HG03469 (cell line): Measurements from ENCODE around the gene LTBP2.

Source experiments
- ATAC-seq: cut with Tn5 transposase; IDR thresholded peaks from one replicate; pipeline ENCODE4 v1.9.1; 2021; ENCODE audit warnings: mild to moderate bottlenecking, moderate library complexity, moderate number of reproducible peaks; ENCODE audit not compliant: unreplicated experiment

Gene LTBP2

DNA sequence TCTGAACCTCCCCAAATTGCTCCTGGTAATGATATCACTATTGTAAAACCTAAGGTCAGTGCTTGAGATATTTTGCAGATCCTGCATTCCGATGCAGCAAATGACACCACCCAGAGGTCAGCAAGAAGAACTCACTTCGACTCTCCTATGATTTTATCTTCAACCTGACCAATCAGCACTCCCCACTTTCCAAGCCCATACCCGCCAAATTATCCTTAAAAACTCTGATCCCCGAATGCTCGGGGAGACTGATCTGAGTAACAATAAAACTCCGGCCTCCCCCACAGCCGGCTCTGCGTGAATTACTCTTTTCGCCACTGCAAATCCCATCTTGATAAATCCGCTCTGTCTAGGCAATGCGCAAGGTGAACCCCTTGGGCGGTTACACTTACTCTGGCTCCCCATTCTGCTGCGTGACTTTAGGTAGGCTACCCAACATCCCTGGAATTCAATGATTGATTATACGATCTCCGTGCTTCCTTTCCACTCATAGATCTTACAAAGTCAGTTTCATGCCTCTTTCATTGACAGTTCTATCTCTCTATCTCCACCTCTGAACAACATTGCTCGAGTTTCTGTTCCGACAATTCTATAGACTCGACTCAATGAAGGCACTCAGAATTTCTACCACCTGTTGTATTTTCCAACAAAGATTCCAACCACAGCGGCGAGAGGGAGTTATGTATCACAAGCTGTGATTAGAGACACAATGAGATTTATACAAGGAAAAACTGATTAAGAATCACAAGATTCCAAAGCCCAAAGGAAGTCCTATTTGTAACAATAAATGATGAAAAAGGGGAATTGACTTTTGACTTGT is 119.9 kb downstream of the LTBP2 start:
- ATAC-seq: no peak

GRCh38 chr14:74490486-74490885 is 121.6 kb downstream of the LTBP2 start:
- ATAC-seq: no peak

GRCh38 chr14:74488786-74489397 is 123.1 kb downstream of the LTBP2 start:
- ATAC-seq: no peak

GRCh38 chr14:74486164-74486563 is 125.9 kb downstream of the LTBP2 start:
- no peak for ATAC-seq

DNA sequence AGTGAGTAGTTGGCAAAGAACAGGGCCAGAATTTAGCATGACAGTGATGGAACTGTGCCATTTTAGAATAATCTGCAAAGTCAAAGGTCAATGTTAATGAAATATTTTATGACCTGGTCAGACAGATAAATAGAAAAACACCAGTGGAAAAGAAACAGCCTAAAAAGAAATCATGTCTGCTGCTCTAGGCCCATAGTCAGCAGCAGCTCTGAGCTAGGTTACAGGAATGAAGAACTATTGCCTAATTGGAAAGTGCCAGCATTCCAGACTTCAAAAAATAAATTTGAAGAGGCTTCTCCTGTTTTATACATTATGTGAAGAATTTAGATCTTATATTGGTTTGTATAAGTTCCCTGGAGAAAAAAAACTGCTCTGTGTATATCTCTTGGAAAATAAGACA is 128.7 kb downstream of the LTBP2 start:
- ATAC-seq: no peak

GRCh38 chr14:74482571-74482970 is 129.5 kb downstream of the LTBP2 start:
- ATAC-seq: no peak

DNA sequence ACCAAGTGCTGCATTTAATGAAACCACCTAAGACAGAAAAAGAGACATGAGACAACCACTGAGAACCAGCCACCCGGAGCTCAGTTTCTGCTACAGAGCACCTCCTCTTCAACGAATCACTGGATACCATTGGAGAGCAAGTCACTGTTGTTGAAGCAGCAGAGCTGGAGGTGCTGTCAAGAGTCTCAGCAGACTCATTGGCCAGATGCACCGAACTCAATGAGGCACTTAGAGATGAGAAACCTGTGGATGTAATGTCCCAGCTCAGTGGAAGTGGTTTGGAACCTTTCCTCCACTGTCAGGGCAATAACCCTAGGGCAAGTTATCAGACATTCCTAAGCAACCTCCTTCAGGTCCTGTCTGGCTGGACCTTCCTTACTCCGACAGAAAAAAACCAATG is 132.0 kb downstream of the LTBP2 start:
- no peak for ATAC-seq

DNA sequence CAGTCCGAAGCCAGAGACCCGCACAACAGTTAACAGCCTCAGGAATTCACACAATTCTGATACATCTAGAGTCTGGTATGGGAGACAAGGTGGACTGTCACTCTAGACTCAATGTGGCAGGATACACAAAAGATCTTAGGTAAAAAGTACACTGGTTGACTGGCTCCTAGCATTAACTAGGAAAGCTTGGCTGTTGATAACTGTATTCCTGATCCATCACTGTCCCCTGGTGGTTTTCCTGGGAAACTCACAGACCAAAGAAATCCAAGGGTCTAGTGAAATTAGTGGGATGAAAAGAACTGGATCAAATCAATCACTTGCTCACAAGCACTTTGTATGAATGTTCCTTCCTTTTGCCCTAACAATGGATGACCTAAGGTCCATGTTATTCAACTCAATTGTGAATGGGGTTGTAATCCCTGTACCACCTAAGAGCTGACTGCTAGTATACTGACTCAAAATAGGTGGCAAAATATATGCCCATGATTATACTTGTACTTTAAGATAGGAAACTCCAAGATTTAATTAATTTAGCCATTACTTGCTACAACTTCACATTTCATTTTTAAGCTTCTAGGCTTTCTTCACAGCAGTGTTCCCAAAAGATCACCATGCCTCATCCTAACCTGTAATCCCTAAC is 132.9 kb downstream of the LTBP2 start:
- no peak for ATAC-seq

DNA sequence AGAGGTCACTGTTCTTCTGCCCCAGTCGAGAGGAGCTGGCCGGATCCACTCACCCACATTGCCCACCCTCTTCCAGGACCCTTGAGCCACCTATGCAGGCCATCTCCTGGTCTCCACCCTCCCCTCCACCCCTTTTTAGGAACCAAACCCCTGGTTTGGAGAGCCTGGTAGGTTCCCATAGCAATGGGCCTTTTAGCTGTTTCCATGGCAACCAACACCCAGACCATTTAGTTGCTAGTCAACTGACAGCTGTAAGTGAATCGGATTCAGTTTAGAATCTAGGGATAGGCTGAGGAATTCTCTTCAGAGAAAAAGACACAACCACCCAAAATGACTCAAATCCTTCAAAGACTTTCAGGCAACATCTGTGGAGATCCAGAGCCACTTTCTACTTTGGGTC is 135.4 kb downstream of the LTBP2 start:
- no peak for ATAC-seq

GRCh38 chr14:74476107-74476506 is 135.9 kb downstream of the LTBP2 start:
- no peak for ATAC-seq

DNA sequence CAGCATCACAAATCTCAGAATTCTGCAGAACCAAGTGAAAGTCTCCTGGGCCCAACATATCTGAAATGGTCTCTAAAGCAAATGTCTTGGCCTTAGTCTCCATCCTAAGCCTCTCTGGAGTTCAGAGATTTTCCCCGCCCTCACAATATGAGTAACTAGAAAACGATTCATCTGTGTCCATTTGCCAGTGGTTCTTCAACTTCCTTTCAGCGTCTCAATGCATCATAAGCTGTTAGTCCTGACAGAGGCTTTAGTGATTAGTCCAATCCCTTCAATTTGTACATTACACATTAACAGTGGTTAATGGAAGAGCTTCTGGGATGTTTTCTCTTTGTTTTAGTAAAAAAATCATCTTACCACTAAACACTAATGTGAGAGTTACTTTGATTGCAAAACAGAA is 136.4 kb downstream of the LTBP2 start:
- ATAC-seq: no peak

DNA sequence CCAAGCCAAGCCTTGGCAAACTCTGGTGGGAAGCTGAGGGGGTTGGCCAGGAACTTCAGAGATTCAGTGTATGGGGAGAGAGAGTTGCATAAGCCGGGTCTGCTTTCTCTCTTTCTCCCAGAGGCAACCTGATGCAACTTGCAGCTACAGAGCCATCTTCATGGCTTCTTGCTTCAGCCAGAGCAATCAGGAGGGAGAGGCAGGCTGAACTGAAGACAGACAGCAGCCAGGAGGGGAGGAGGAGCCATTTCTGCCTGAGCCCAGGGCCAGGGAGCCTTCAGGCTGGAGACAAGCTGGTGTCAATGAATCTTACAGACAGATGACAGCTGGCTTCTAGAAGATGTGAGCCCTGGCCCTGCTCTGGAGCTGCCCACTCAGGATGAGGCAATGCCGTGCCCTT is 137.7 kb downstream of the LTBP2 start:
- no peak for ATAC-seq

DNA sequence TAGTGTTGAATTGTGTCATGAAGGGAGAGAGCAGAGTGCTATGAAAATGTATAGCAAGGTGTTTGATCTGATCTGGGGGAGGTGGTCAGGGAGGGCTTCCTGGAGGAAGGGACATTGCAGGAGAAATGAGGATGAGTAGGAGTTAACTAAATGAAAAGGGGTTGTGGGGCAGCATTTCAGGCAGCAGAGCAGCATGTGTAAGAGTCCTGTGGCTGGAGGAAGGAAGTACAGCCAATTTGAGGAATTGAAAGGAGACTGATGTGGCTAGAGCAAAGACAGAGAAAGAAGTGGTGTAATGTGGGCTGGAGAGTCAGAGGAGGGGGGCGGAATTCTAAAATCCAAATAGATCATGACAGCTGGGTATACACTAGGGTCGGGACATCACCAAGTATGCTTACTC is 139.4 kb downstream of the LTBP2 start:
- ATAC-seq: no peak

DNA sequence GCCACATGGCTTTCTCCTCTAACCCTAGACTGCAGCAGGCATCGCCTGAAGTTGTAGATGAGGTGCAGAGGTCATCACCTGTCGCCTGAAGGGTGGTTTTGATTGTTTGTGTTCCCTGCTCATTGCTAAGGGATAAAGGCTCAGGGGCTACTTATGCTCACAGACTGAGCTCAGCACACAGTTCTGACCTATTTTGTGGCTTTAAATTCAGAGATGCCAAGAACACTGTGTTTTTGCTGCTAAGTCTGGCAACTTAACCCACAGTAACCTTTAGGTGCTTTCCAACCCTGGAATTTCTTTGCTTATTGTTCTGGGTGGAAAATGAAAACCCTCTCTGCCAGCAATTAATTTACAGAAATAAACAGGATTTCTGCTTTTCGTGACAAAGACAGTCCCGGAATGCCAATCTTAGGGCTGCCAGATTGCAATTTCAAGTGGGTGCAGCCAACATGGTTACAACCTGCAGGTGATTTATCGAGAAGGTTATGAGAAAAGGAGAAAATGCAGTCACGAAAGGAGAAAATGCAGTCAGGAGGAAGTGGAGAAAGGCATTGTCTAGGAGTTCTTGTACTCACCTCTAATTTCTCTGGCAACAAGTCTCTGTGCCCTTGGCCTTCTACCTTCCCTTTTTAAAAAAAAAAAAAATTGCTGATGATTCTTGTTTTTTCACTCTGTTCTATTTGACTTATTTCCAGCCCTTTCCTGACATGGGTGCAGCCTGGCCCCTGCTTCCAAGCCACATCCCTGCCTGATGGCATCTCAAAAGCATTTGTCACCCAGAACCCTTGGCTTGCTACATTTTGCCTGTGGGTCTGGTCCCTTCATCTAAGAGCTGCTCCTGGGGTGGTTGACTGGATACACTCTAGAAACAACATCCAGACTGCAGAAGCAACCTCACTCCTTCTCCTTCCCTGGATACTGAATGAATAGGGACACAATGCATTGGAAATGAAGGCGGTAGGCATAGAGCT is 142.2 kb downstream of the LTBP2 start:
- ATAC-seq: no peak

- no peak for ATAC-seq
Observed at GRCh38 chr14:74468513-74468912, 143.5 kb downstream of the LTBP2 start.

DNA sequence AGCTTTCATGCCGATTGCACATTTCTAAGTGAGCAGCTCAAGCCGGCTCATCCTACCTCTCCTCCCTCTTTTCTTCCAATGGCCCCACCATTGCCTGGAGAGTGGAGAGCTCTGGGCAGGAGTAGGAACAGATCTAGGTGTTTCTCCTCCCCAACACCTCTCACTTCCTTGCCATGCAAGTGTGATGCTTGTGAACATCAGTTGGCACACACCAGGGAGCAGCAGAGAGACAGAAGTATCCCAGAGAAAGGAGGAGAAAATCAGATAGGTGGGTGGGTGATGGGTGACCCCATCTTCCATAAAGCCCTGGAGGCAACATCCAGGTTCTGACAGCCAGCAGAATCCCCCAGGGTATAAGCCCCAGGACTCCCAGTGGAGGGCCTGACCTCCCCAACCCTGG is 146.7 kb downstream of the LTBP2 start:
- no peak for ATAC-seq

DNA sequence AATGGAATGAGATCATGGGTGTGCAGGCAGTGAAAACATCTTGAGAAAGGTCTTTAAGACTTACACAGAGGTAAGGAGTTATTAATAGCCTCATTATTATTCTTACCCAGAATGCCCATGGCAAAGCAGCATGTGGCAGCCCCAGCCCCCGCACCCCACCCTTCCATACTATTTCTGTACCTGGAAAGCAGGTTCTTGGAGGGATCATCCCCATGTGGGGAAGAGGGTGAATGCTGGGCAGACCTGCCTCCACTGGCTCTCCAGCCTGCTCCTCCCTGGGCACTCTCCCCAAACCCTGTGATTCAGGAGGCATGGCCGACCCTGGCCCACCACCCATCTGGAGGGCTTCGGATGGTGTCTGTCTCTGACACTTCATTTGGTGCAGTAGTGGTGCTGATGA is 147.3 kb downstream of the LTBP2 start:
- no peak for ATAC-seq

DNA sequence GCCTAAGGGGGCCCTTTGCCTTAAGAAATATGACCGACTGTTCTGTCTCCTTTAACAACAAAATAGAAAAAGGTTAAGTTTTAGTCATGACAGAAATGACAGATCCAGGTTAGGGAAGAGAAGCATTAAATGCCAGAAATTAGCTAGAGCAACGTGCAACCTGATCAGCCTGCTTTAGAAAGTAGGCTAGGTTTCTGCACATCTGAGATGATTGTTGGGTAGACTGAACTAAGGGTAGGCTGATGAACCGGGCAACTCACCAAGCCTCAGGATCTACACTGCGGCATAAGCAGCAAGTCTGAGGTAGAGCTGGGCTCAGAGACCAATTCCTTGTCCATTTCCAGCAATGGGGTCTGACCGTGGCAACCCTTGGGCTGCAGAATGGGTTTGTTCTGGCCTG is 148.3 kb downstream of the LTBP2 start:
- no peak for ATAC-seq

- no peak for ATAC-seq
Observed at GRCh38 chr14:74462993-74463392, 149.0 kb downstream of the LTBP2 start.

DNA sequence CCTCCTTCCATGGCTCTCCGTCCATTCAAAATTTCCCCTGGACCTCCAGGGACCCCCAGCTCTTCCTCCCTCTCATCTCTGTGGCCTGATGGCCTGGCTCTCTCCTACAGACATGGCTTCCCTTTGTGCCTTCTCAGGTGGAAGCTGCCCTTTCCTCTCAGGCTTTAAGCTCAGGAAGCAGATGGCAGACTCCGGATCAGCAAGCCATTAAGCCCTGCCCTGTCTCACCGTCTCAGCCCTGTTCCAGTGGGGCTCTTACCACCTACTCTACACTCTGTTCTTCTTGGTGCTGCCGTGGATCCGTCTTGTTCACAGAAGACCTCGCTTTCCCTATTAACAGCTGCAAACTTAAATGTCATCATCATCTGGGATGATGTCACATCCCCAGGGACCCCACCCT is 152.1 kb downstream of the LTBP2 start:
- ATAC-seq: no peak
